GM23338 (cell line): ENCODE results near the gene FNDC11. TPM values are rescaled to one million over a fixed set of nuclear protein-coding genes. Genes with fewer than 3 reads are reported as not detected.

Experiments
- ATAC-seq: fragments of 200-7000 bp; cut with Tn5 transposase; 3 replicates; pipeline ENCODE4 v1.9.1; 2020
- DNase-seq: peaks from one replicate; pipeline ENCODE4 v3.0.0-alpha.2; 2015; ENCODE audit warnings: low spot score
- H2AFZ ChIP-seq: fragments of 200-600 bp; sonication (generic); 2 replicates; pipeline ENCODE4 v1.8.0; 2016; ENCODE audit warnings: antibody characterized with exemption, mild to moderate bottlenecking, moderate library complexity
- H3F3A ChIP-seq: fragments of 200-600 bp; sonication (generic); replicated peaks from 2 replicates; pipeline ENCODE4 v1.8.0; 2017; ENCODE audit warnings: antibody characterized with exemption, mixed run types, low read depth
- H3K27ac ChIP-seq: fragments of 200-600 bp; sonication (generic); 2 replicates; pipeline ENCODE4 v1.6.1; 2016; ENCODE audit warnings: low read depth
- H3K27me3 ChIP-seq: fragments of 200-600 bp; sonication (generic); 2 replicates; pipeline ENCODE4 v1.8.0; 2016; ENCODE audit warnings: mild to moderate bottlenecking, mixed run types, moderate library complexity; ENCODE audit not compliant: insufficient read depth
- H3K36me3 ChIP-seq: fragments of 200-600 bp; sonication (generic); 2 replicates; pipeline ENCODE4 v1.8.0; 2016; ENCODE audit warnings: mild to moderate bottlenecking; ENCODE audit not compliant: insufficient read depth
- H3K4me1 ChIP-seq: fragments of 200-600 bp; sonication (generic); 2 replicates; pipeline ENCODE4 v1.8.0; 2016; ENCODE audit warnings: mild to moderate bottlenecking, moderate library complexity; ENCODE audit not compliant: insufficient read depth
- H3K4me2 ChIP-seq: fragments of 200-600 bp; sonication (generic); 2 replicates; pipeline ENCODE4 v1.7.1; 2017; ENCODE audit warnings: mixed run types
- H3K4me3 ChIP-seq: fragments of 200-600 bp; sonication (generic); 2 replicates; pipeline ENCODE4 v1.6.1; 2016; ENCODE audit warnings: mixed run types
- H3K79me2 ChIP-seq: fragments of 200-600 bp; sonication (generic); replicated peaks from 2 replicates; pipeline ENCODE4 v1.8.0; 2017; ENCODE audit warnings: mild to moderate bottlenecking; ENCODE audit not compliant: insufficient read depth
- H3K9me2 ChIP-seq: fragments of 200-600 bp; sonication (generic); 2 replicates; pipeline ENCODE4 v1.8.0; 2017; ENCODE audit not compliant: insufficient read depth
- H4K20me1 ChIP-seq: fragments of 200-600 bp; sonication (generic); replicated peaks from 2 replicates; pipeline ENCODE4 v1.8.0; 2017; ENCODE audit warnings: mild to moderate bottlenecking; ENCODE audit not compliant: insufficient read depth
- H3K27ac Mint-ChIP-seq: 2 replicates; pipeline ENCODE4 v1.8.0; 2020; ENCODE audit warnings: inconsistent platforms, mild to moderate bottlenecking, moderate library complexity, mixed read lengths
- H3K27me3 Mint-ChIP-seq: 3 replicates; pipeline ENCODE4 v1.8.0; 2022; ENCODE audit warnings: low read depth, mild to moderate bottlenecking, moderate library complexity, mixed read lengths, inconsistent platforms; ENCODE audit not compliant: insufficient read depth, poor library complexity
- H3K36me3 Mint-ChIP-seq: 3 replicates; pipeline ENCODE4 v1.8.0; 2021; ENCODE audit warnings: low read depth, mild to moderate bottlenecking, inconsistent platforms, moderate library complexity, mixed read lengths
- H3K4me1 Mint-ChIP-seq: 3 replicates; pipeline ENCODE4 v1.8.0; 2020; ENCODE audit warnings: mild to moderate bottlenecking, inconsistent platforms, mixed read lengths
- H3K4me3 Mint-ChIP-seq: 3 replicates; pipeline ENCODE4 v1.8.0; 2021; ENCODE audit warnings: moderate library complexity, mild to moderate bottlenecking, inconsistent platforms, mixed read lengths
- H3K9me3 Mint-ChIP-seq: 3 replicates; pipeline ENCODE4 v1.8.0; 2020; ENCODE audit warnings: moderate library complexity, mild to moderate bottlenecking, inconsistent platforms, mixed read lengths
- CREB1 ChIP-seq: fragments of 250-450 bp; sonication (Bioruptor Pico); IDR thresholded peaks from 2 replicates; pipeline ENCODE4 v1.5.0; 2020; ENCODE audit warnings: low read depth, mild to moderate bottlenecking, moderate library complexity
- CTCF ChIP-seq, 2 experiments: fragments of 200-600 bp in 1 of 2; sonication (generic) in 1 of 2; conservative IDR thresholded peaks; 2 replicates each; pipeline versions ENCODE4 v1.5.1 to v1.6.1; 2016 to 2017; ENCODE audit warnings: antibody characterized with exemption in 2 of 2, low read depth in 2 of 2, mild to moderate bottlenecking in 2 of 2, moderate library complexity in 1 of 2
- ETS1 ChIP-seq: IDR thresholded peaks from 2 replicates; pipeline ENCODE4 v1.6.1; 2016; ENCODE audit warnings: antibody characterized with exemption
- EZH2 ChIP-seq: fragments of 200-600 bp; sonication (generic); IDR thresholded peaks from one replicate; pipeline ENCODE4 v1.8.0; 2017; ENCODE audit warnings: antibody characterized with exemption, mild to moderate bottlenecking, low read depth; ENCODE audit not compliant: unreplicated experiment
- EZH2phosphoT487 ChIP-seq: fragments of 200-600 bp; sonication (generic); IDR thresholded peaks from one replicate; pipeline ENCODE4 v1.8.1; 2018; ENCODE audit warnings: antibody characterized with exemption; ENCODE audit not compliant: unreplicated experiment
- JUNB ChIP-seq: IDR thresholded peaks from one replicate; pipeline ENCODE4 v1.6.1; 2016; ENCODE audit warnings: antibody characterized with exemption; ENCODE audit not compliant: unreplicated experiment
- NANOG ChIP-seq: IDR thresholded peaks from 2 replicates; pipeline ENCODE4 v1.6.1; 2016; ENCODE audit warnings: antibody characterized with exemption, borderline replicate concordance
- POLR2AphosphoS5 ChIP-seq: IDR thresholded peaks from 2 replicates; pipeline ENCODE4 v1.6.1; 2016; ENCODE audit warnings: antibody characterized with exemption, low read depth
- REST ChIP-seq: IDR thresholded peaks from one replicate; pipeline ENCODE4 v1.6.1; 2018; ENCODE audit warnings: antibody characterized with exemption; ENCODE audit not compliant: unreplicated experiment
- STAT1 ChIP-seq: IDR thresholded peaks from one replicate; pipeline ENCODE4 v1.6.1; 2016; ENCODE audit warnings: antibody characterized with exemption; ENCODE audit not compliant: unreplicated experiment
- ZNF114 ChIP-seq: fragments of 250-450 bp; sonication (Bioruptor Pico); IDR thresholded peaks from 2 replicates; pipeline ENCODE4 v1.5.0; 2020; ENCODE audit warnings: mild to moderate bottlenecking, moderate library complexity
- ZNF331 ChIP-seq: fragments of 250-450 bp; sonication (Bioruptor Pico); IDR thresholded peaks from 2 replicates; pipeline ENCODE4 v1.5.0; 2020; ENCODE audit warnings: low read depth, mild to moderate bottlenecking, moderate library complexity
- polyA plus RNA-seq: library from polyadenylated mRNA; unstranded; fragments of >200 nt; fragmentation: Nextera tagmentation; extraction: Ambion mirVana; gene quantifications from 2 replicates; pipeline ENCODE4 v1.2.1, GENCODE V29; 2016
- total RNA-seq: library from RNA; depleted of rRNA; stranded (reverse); fragments of >200 nt; shearing (Covaris generic); gene quantifications from 2 replicates; pipeline ENCODE4 v1.2.3, GENCODE V29; 2014
- TF ChIP-seq, protein P1 (sequence below): fragments of 250-450 bp; sonication (Bioruptor Pico); IDR thresholded peaks from 2 replicates; pipeline ENCODE4 v1.5.0; 2020; ENCODE audit warnings: mild to moderate bottlenecking, moderate library complexity

Gene FNDC11
- total and polyA plus RNA-seq, 2 experiments from 2014 or later: 3.4 to 5.3 TPM

DNA sequence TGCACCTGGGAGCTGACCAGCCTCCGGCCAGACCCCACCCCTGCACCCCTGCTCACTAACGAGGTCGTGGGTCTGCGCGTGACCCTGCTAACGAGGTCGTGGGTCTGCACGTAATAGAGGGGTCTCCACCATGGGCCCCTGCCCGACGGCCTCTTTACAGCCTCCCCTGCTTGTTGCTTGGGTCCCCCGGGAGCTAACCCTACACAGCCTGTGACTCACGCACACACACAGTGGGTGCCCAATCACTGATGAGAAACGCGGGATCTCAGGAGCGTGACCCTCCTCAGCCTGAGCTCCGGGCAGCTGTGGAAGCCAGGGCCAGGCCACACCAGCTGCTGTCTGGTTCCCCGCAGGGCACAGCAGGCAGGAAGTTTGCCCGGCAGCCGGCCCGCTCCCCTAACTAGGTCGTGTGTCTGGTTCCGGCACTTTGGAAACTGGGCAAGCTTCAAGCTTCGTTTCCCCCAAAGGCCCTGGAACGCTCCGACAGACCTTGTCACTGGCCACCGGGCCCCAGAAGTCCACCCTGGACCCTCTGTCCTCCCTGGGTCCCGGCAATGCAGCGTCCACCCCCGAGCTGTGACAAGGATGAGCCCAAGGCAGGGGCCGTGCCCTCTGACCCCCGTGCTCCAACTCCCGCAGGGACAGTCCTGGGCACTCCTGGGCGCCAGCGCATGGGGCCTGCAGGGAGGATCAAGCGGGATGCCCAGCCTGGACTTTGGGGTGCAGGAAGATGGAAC is 17.6 kb upstream of the FNDC11 start:
- Histone ChIP-seq H4K20me1 (no peaks in the 10 kb centered on the region), H3K27ac (no peak overlapping the region), H3K4me2 (no peak overlapping the region), H3K4me1 (no peaks in the 10 kb centered on the region), H3K79me2 (no peaks in the 10 kb centered on the region), H2AFZ (no peak overlapping the region), H3K4me3 (no peak overlapping the region), H3K9me2 (no peaks in the 10 kb centered on the region), H3K27me3 (no peaks in the 10 kb centered on the region), H3F3A (peaks cover 7% of the 10 kb centered on the region; the same call in 1 of the 2 replicates), H3K36me3 (no peaks in the 10 kb centered on the region)
- no peak for TF ChIP-seq CTCF (conservative IDR thresholded peaks at IDR 0.05; ENCODE audit: low read depth in 2 of 2)
- no peak for TF ChIP-seq ZNF331
- TF ChIP-seq REST: no peak
- TF ChIP-seq JUNB: no peak
- no peak for TF ChIP-seq POLR2AphosphoS5
- TF ChIP-seq ETS1: no peak
- no peak for TF ChIP-seq CREB1 (CRISPR knock-in tag)
- no peak for TF ChIP-seq EZH2
- no peak for TF ChIP-seq STAT1
- TF ChIP-seq EZH2phosphoT487: no peak
- no peak for TF ChIP-seq ZNF114 (CRISPR knock-in tag)
- TF ChIP-seq NANOG: no peak
- TF ChIP-seq, protein P1, sequence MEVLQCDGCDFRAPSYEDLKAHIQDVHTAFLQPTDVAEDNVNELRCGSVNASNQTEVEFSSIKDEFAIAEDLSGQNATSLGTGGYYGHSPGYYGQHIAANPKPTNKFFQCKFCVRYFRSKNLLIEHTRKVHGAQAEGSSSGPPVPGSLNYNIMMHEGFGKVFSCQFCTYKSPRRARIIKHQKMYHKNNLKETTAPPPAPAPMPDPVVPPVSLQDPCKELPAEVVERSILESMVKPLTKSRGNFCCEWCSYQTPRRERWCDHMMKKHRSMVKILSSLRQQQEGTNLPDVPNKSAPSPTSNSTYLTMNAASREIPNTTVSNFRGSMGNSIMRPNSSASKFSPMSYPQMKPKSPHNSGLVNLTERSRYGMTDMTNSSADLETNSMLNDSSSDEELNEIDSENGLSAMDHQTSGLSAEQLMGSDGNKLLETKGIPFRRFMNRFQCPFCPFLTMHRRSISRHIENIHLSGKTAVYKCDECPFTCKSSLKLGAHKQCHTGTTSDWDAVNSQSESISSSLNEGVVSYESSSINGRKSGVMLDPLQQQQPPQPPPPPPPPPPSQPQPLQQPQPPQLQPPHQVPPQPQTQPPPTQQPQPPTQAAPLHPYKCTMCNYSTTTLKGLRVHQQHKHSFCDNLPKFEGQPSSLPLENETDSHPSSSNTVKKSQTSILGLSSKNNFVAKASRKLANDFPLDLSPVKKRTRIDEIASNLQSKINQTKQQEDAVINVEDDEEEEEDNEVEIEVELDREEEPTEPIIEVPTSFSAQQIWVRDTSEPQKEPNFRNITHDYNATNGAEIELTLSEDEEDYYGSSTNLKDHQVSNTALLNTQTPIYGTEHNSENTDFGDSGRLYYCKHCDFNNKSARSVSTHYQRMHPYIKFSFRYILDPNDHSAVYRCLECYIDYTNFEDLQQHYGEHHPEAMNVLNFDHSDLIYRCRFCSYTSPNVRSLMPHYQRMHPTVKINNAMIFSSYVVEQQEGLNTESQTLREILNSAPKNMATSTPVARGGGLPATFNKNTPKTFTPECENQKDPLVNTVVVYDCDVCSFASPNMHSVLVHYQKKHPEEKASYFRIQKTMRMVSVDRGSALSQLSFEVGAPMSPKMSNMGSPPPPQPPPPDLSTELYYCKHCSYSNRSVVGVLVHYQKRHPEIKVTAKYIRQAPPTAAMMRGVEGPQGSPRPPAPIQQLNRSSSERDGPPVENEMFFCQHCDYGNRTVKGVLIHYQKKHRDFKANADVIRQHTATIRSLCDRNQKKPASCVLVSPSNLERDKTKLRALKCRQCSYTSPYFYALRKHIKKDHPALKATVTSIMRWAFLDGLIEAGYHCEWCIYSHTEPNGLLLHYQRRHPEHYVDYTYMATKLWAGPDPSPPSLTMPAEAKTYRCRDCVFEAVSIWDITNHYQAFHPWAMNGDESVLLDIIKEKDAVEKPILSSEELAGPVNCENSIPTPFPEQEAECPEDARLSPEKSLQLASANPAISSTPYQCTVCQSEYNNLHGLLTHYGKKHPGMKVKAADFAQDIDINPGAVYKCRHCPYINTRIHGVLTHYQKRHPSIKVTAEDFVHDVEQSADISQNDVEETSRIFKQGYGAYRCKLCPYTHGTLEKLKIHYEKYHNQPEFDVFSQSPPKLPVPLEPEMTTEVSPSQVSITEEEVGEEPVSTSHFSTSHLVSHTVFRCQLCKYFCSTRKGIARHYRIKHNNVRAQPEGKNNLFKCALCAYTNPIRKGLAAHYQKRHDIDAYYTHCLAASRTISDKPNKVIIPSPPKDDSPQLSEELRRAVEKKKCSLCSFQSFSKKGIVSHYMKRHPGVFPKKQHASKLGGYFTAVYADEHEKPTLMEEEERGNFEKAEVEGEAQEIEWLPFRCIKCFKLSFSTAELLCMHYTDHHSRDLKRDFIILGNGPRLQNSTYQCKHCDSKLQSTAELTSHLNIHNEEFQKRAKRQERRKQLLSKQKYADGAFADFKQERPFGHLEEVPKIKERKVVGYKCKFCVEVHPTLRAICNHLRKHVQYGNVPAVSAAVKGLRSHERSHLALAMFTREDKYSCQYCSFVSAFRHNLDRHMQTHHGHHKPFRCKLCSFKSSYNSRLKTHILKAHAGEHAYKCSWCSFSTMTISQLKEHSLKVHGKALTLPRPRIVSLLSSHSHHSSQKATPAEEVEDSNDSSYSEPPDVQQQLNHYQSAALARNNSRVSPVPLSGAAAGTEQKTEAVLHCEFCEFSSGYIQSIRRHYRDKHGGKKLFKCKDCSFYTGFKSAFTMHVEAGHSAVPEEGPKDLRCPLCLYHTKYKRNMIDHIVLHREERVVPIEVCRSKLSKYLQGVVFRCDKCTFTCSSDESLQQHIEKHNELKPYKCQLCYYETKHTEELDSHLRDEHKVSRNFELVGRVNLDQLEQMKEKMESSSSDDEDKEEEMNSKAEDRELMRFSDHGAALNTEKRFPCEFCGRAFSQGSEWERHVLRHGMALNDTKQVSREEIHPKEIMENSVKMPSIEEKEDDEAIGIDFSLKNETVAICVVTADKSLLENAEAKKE (CRISPR knock-in tag): no peak
- Mint-ChIP-seq H3K4me1 (peaks cover 5% of the 10 kb centered on the region; the same call in 2 of the 3 replicates), H3K9me3 (no peaks in the 10 kb centered on the region), H3K36me3 (no peaks in the 10 kb centered on the region), H3K27ac (no peak overlapping the region), H3K4me3 (no peak overlapping the region), H3K27me3 (peaks cover 12% of the 10 kb centered on the region)
- ATAC-seq (no peak), DNase-seq (no peak)
